Neuronal stem cell (in vitro differentiated cells): ENCODE results near the gene SLC38A8.
A peak's percentile ranks its signal among the peaks of the same experiment; 100 is the strongest.

ENCODE experiments used
- DNase-seq: peaks from one replicate; pipeline ENCODE4 v3.0.0-alpha.2; 2013; ENCODE audit warnings: low spot score
- H2AFZ ChIP-seq: one replicate; pipeline ENCODE4 v1.6.1; 2013; ENCODE audit warnings: mild to moderate bottlenecking, low read length, inconsistent platforms
- H2AK5ac ChIP-seq: 2 replicates; pipeline ENCODE4 v1.6.1; 2013; ENCODE audit warnings: low read depth, mild to moderate bottlenecking, inconsistent platforms, low read length, moderate library complexity, mixed read lengths
- H2BK120ac ChIP-seq: 2 replicates; pipeline ENCODE4 v1.6.1; 2013; ENCODE audit warnings: low read depth, mild to moderate bottlenecking, inconsistent platforms, low read length, moderate library complexity, mixed read lengths
- H2BK12ac ChIP-seq: one replicate; pipeline ENCODE4 v1.6.1; 2013; ENCODE audit warnings: low read length, inconsistent platforms
- H2BK15ac ChIP-seq: 2 replicates; pipeline ENCODE4 v1.6.1; 2013; ENCODE audit warnings: mild to moderate bottlenecking, low read length, inconsistent platforms, mixed read lengths
- H2BK5ac ChIP-seq: one replicate; pipeline ENCODE4 v1.6.1; 2013; ENCODE audit warnings: inconsistent platforms, mild to moderate bottlenecking, low read length, moderate library complexity
- H3K14ac ChIP-seq: one replicate; pipeline ENCODE4 v1.6.1; 2013; ENCODE audit warnings: low read length, inconsistent platforms
- H3K18ac ChIP-seq: 2 replicates; pipeline ENCODE4 v1.6.1; 2013; ENCODE audit warnings: low read length, inconsistent platforms
- H3K23ac ChIP-seq: 2 replicates; pipeline ENCODE4 v1.6.1; 2013; ENCODE audit warnings: low read depth, mild to moderate bottlenecking, mixed read lengths, low read length, inconsistent platforms; ENCODE audit not compliant: poor library complexity
- H3K27ac ChIP-seq: replicated peaks from 3 replicates; pipeline ENCODE4 v1.5.1; 2013; ENCODE audit warnings: low read length, inconsistent platforms
- H3K27me3 ChIP-seq, 3 experiments: 2 replicates each; pipeline ENCODE4 v1.6.1; 2013; ENCODE audit warnings: low read length in 3 of 3, mild to moderate bottlenecking in 2 of 3, inconsistent platforms in 1 of 3, low read depth in 1 of 3, mixed read lengths in 1 of 3, moderate library complexity in 1 of 3; ENCODE audit not compliant: control insufficient read depth in 3 of 3, insufficient read depth in 3 of 3
- H3K36me3 ChIP-seq, 2 donors: replicated peaks in 1 of 2; 2 replicates each; pipeline ENCODE4 v1.6.1; 2013; ENCODE audit warnings: low read length in 2 of 2; ENCODE audit not compliant: control insufficient read depth in 2 of 2, insufficient read depth in 2 of 2
- H3K4ac ChIP-seq: 2 replicates; pipeline ENCODE4 v1.6.1; 2013; ENCODE audit warnings: inconsistent platforms, mild to moderate bottlenecking, low read length, moderate library complexity
- H3K4me1 ChIP-seq, 2 donors: 1 replicate in 1 of 2; 2 replicates in 1 of 2; pipeline ENCODE4 v1.6.1; 2013; ENCODE audit warnings: low read length in 2 of 2, low read depth in 1 of 2; ENCODE audit not compliant: control insufficient read depth in 2 of 2, insufficient read depth in 1 of 2
- H3K4me2 ChIP-seq: one replicate; pipeline ENCODE4 v1.6.1; 2013; ENCODE audit warnings: mild to moderate bottlenecking, low read length, inconsistent platforms; ENCODE audit not compliant: insufficient read depth, poor library complexity, severe bottlenecking
- H3K4me3 ChIP-seq, 2 donors: 2 replicates each; pipeline ENCODE4 v1.5.1; 2013; ENCODE audit warnings: low read length in 2 of 2, mild to moderate bottlenecking in 2 of 2, inconsistent platforms in 1 of 2, moderate library complexity in 1 of 2
- H3K79me1 ChIP-seq: one replicate; pipeline ENCODE4 v1.6.1; 2013; ENCODE audit warnings: low read depth, mild to moderate bottlenecking, inconsistent platforms, low read length, moderate library complexity
- H3K9ac ChIP-seq: one replicate; pipeline ENCODE4 v1.6.1; 2013; ENCODE audit warnings: mild to moderate bottlenecking, low read depth, low read length, inconsistent platforms; ENCODE audit not compliant: poor library complexity
- H3K9me3 ChIP-seq, 2 donors: replicated peaks in 1 of 2; 2 replicates each; pipeline versions ENCODE3 to v1.6.1; 2013; ENCODE audit warnings: low read length in 2 of 2, mild to moderate bottlenecking in 2 of 2, inconsistent platforms in 1 of 2, low read depth in 1 of 2, mixed read lengths in 1 of 2, moderate library complexity in 1 of 2; ENCODE audit not compliant: control insufficient read depth in 2 of 2, insufficient read depth in 1 of 2
- H4K8ac ChIP-seq: one replicate; pipeline ENCODE4 v1.6.1; 2013; ENCODE audit warnings: low read depth, mild to moderate bottlenecking, inconsistent platforms, low read length, moderate library complexity
- H4K91ac ChIP-seq: one replicate; pipeline ENCODE4 v1.6.1; 2013; ENCODE audit warnings: low read length, low read depth, mild to moderate bottlenecking, inconsistent platforms; ENCODE audit not compliant: poor library complexity
- WGBS, 2 donors: extraction: QIAGEN DNeasy Blood & Tissue Kit; methylation state at CpG; one replicate each; pipeline ENCODE4 v1.1.7; 2013; ENCODE audit warnings: missing lambda C conversion rate in 2 of 2, mixed read lengths in 1 of 2; ENCODE audit not compliant: insufficient read length in 2 of 2, insufficient replicate concordance in 1 of 2; ENCODE audit errors: extremely low coverage in 2 of 2; 5-methylcytosine and 5-hydroxymethylcytosine counted together

The SLC38A8 gene

DNA sequence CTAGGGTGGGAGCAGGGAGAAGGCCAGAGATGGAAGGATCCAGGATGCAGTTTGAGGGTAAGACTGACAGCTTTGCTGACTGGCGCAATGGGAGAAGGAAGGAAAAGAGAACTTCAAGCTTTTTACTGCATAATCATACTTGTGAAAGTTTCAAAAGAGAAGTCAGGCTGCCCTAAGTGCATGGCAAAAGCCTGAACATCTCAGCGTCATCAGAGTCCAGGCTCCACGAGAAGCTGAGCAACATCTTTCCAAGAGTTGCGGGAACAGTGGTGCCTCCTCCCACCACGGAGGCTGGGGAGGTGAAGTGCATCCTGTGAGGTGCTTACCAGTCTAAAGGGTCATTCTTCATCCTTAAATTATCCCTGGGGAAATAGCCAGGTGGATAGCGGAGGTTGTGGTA is 26.9 kb upstream of the SLC38A8 start:
- no peak overlapping the region for H3K4me3 ChIP-seq
- H3K27me3 ChIP-seq = no peaks in the 10 kb centered on the region
- peaks cover 43 to 93% of the 10 kb centered on the region in 2 donors for H3K36me3 ChIP-seq
- H3K4ac ChIP-seq = no peak overlapping the region
- no CpG with 5 or more reads among the region's 6 CpGs for WGBS, 2 donors
- H3K9ac ChIP-seq = peak overlapping the region; percentile 47
- no peak overlapping the region for H3K14ac ChIP-seq
- H2AK5ac ChIP-seq = no peak overlapping the region
- H2AFZ ChIP-seq = no peak overlapping the region
- H2BK15ac ChIP-seq = no peak overlapping the region
- H4K8ac ChIP-seq = no peak overlapping the region
- no peak overlapping the region for H2BK12ac ChIP-seq
- no peak overlapping the region for H2BK120ac ChIP-seq
- no peak overlapping the region for H4K91ac ChIP-seq
- no peaks in the 10 kb centered on the region for H3K79me1 ChIP-seq
- no peak overlapping the region for H3K18ac ChIP-seq
- no peaks in the 10 kb centered on the region for H3K9me3 ChIP-seq
- DNase-seq = no peak
- H3K4me2 ChIP-seq = no peak overlapping the region
- no peaks in the 10 kb centered on the region for H3K4me1 ChIP-seq
- H3K27ac ChIP-seq = no peak overlapping the region
- H2BK5ac ChIP-seq = no peak overlapping the region
- H3K23ac ChIP-seq = no peak overlapping the region

DNA sequence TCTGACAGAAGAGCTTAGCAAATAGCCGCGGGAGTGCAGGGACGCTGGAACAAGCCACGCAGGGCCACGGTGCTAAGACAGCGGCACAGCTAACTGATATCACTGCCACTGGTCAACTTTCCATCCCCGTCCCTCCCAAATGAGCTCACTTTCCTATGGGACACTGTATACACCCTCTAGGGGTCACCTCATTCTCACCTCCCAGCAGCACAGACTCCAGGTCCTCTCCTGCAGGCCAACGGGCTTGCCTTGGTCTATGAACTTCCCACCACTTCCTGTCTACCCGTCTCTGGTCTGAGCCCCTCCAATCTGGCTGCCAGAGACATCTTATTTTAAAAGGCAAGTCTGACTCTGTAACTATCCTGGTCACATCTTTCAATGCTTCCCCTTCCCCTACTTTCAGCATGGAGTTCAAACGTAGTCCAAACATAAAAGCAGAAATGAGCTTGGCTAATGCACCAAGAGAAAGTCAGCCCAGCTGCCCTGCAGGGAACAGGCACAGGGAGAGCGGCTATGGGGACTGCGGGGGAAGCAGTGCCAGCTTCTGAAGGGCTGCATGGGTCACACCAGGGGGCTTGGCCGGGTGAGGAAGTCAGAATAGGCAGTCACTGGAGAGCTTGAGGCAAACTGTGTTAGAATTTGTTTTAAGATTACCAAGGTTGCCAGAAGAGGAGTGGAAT is 26.3 kb upstream of the SLC38A8 start:
- H2BK15ac ChIP-seq = no peak overlapping the region
- no peak overlapping the region for H2AK5ac ChIP-seq
- H3K4me2 ChIP-seq = no peak overlapping the region
- no peaks in the 10 kb centered on the region for H3K9me3 ChIP-seq
- H3K4me1 ChIP-seq = no peaks in the 10 kb centered on the region
- H3K27me3 ChIP-seq = no peaks in the 10 kb centered on the region
- H2AFZ ChIP-seq = no peak overlapping the region
- whole genome bisulfite sequencing, 2 donors = no CpG with 5 or more reads among the region's 13 CpGs
- peaks cover 39 to 92% of the 10 kb centered on the region in 2 donors for H3K36me3 ChIP-seq
- H3K4ac ChIP-seq = no peak overlapping the region
- H3K4me3 ChIP-seq = no peak overlapping the region
- no peaks in the 10 kb centered on the region for H3K79me1 ChIP-seq
- no peak overlapping the region for H2BK120ac ChIP-seq
- H3K14ac ChIP-seq = no peak overlapping the region
- H3K23ac ChIP-seq = no peak overlapping the region
- H4K8ac ChIP-seq = no peak overlapping the region
- no peak overlapping the region for H2BK12ac ChIP-seq
- H4K91ac ChIP-seq = no peak overlapping the region
- H3K18ac ChIP-seq = no peak overlapping the region
- H3K9ac ChIP-seq = no peak overlapping the region
- no peak overlapping the region for H3K27ac ChIP-seq
- no peak for DNase-seq
- no peak overlapping the region for H2BK5ac ChIP-seq

DNA sequence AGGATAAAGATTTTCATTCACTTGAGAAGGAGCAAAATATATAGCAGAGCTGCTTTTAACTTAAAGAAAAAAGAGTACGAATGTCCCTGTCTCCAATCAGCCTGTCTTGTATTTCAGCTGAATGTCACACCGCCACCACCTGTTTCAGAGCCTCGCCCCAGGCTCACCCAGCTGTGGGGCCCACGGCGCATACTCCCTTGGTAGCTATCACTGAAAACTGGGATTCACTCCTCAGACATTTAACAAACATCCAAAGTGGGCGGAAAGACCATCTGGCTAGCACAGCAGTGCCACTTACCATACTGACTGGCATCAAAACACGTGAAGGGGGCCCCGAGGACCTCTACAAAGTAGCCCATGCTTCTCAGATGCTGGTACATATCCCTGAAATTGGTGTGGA is 25.4 kb upstream of the SLC38A8 start:
- H3K14ac ChIP-seq = no peak overlapping the region
- H2BK15ac ChIP-seq = no peak overlapping the region
- no peak overlapping the region for H2BK120ac ChIP-seq
- no peak overlapping the region for H2BK5ac ChIP-seq
- H3K4ac ChIP-seq = no peak overlapping the region
- no peak overlapping the region for H2AK5ac ChIP-seq
- no peak overlapping the region for H3K27ac ChIP-seq
- H3K4me3 ChIP-seq = no peak overlapping the region
- no peak overlapping the region for H3K4me2 ChIP-seq
- H3K9ac ChIP-seq = no peak overlapping the region
- H3K27me3 ChIP-seq = no peaks in the 10 kb centered on the region
- no peaks in the 10 kb centered on the region for H3K79me1 ChIP-seq
- peaks cover 40 to 92% of the 10 kb centered on the region in 2 donors for H3K36me3 ChIP-seq
- H4K8ac ChIP-seq = no peak overlapping the region
- H3K9me3 ChIP-seq = no peaks in the 10 kb centered on the region
- no peak for DNase-seq
- H2BK12ac ChIP-seq = no peak overlapping the region
- H2AFZ ChIP-seq = no peak overlapping the region
- no CpG with 5 or more reads among the region's 8 CpGs for WGBS, 2 donors
- H3K4me1 ChIP-seq = peaks cover 0 to under 1% of the 10 kb centered on the region in 2 donors
- no peak overlapping the region for H4K91ac ChIP-seq
- no peak overlapping the region for H3K18ac ChIP-seq
- H3K23ac ChIP-seq = no peak overlapping the region

DNA sequence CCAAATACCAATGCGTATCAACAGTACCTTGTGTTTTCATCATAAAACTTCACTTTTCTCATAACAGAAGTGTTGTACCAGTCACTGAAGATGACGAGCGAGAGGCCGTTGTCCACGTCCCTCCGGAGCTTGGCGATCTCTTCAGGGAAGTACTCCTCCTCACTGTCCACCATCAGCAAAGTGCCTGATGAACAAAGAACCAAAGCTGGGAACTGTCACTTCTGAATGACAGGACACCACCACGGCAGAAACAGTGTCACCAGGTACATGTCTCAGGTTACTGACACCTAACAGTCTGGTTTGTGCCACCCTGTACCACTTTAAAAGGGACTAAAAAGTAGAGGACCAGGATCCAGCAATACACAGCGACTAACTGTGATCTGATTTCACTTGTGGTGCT is 25.0 kb upstream of the SLC38A8 start:
- no peak overlapping the region for H3K4me2 ChIP-seq
- no peak overlapping the region for H2BK15ac ChIP-seq
- H2BK120ac ChIP-seq = no peak overlapping the region
- no peaks in the 10 kb centered on the region for H3K9me3 ChIP-seq
- no peak overlapping the region for H3K4ac ChIP-seq
- H3K23ac ChIP-seq = no peak overlapping the region
- H3K36me3 ChIP-seq = peaks cover 40 to 91% of the 10 kb centered on the region in 2 donors
- no peak overlapping the region for H3K4me3 ChIP-seq
- H3K79me1 ChIP-seq = no peaks in the 10 kb centered on the region
- H3K4me1 ChIP-seq = peaks cover under 1 to 2% of the 10 kb centered on the region in 2 donors
- WGBS, 2 donors = no CpG with 5 or more reads among the region's 9 CpGs
- no peak overlapping the region for H3K14ac ChIP-seq
- H2AK5ac ChIP-seq = no peak overlapping the region
- no peaks in the 10 kb centered on the region for H3K27me3 ChIP-seq
- no peak overlapping the region for H2BK5ac ChIP-seq
- H3K27ac ChIP-seq = no peak overlapping the region
- no peak overlapping the region for H4K8ac ChIP-seq
- H3K9ac ChIP-seq = no peak overlapping the region
- no peak overlapping the region for H2AFZ ChIP-seq
- H3K18ac ChIP-seq = no peak overlapping the region
- H2BK12ac ChIP-seq = no peak overlapping the region
- no peak for DNase-seq
- no peak overlapping the region for H4K91ac ChIP-seq
